SKM-1 treated with dmso at 0.1 percent for 144 hours (cell line): ENCODE data around the gene DOCK4.

Source experiments
- DNase-seq: peaks from one replicate; lab custom pipeline; 2025; ENCODE audit not compliant: unreplicated experiment; lab: John Stamatoyannopoulos, UW

Gene DOCK4

GRCh38 chr7:112190120-112190519, 16.1 kb downstream of the DOCK4 start:
- DNase-seq: no peak

- DNase-seq: no peak
Observed at GRCh38 chr7:112189691-112190090, 16.5 kb downstream of the DOCK4 start.

GRCh38 chr7:112188257-112188656, 17.9 kb downstream of the DOCK4 start:
- DNase-seq: no peak

GRCh38 chr7:112186300-112186699, 19.9 kb downstream of the DOCK4 start:
- no peak for DNase-seq

- no peak for DNase-seq
Observed at GRCh38 chr7:112185005-112185834, 21.0 kb downstream of the DOCK4 start.

GRCh38 chr7:112184455-112184854, 21.7 kb downstream of the DOCK4 start:
- no peak for DNase-seq

- no peak for DNase-seq
Observed at GRCh38 chr7:112183266-112183665, 22.9 kb downstream of the DOCK4 start.

GRCh38 chr7:112182749-112183148, 23.4 kb downstream of the DOCK4 start:
- DNase-seq: no peak

- DNase-seq: no peak
Observed at GRCh38 chr7:112180223-112180622, 26.0 kb downstream of the DOCK4 start.

- no peak for DNase-seq
Observed at GRCh38 chr7:112176693-112177415, 29.3 kb downstream of the DOCK4 start.

- DNase-seq: no peak
Observed at GRCh38 chr7:112176241-112176640, 30.0 kb downstream of the DOCK4 start.

GRCh38 chr7:112174192-112174591, 32.0 kb downstream of the DOCK4 start:
- no peak for DNase-seq

- no peak for DNase-seq
Observed at GRCh38 chr7:112173568-112173905, 32.7 kb downstream of the DOCK4 start.

- no peak for DNase-seq
Observed at GRCh38 chr7:112172870-112173567, 33.2 kb downstream of the DOCK4 start.

- no peak for DNase-seq
Observed at GRCh38 chr7:112171673-112172072, 34.5 kb downstream of the DOCK4 start.

- DNase-seq: no peak
Observed at GRCh38 chr7:112168915-112169314, 37.3 kb downstream of the DOCK4 start.

GRCh38 chr7:112167147-112167546, 39.1 kb downstream of the DOCK4 start:
- no peak for DNase-seq

- DNase-seq: no peak
Observed at GRCh38 chr7:112162784-112163506, 43.3 kb downstream of the DOCK4 start.

GRCh38 chr7:112162142-112162766, 43.9 kb downstream of the DOCK4 start:
- DNase-seq: no peak

GRCh38 chr7:112161253-112162141, 44.7 kb downstream of the DOCK4 start:
- DNase-seq: no peak
